ENCODE measurements around the gene PTPRM.
"Not testable (repeated sequence)": the region's sequence is repeated elsewhere in the genome, so short reads cannot be mapped to it uniquely, and the experiment has no call there.

Gene PTPRM

DNA sequence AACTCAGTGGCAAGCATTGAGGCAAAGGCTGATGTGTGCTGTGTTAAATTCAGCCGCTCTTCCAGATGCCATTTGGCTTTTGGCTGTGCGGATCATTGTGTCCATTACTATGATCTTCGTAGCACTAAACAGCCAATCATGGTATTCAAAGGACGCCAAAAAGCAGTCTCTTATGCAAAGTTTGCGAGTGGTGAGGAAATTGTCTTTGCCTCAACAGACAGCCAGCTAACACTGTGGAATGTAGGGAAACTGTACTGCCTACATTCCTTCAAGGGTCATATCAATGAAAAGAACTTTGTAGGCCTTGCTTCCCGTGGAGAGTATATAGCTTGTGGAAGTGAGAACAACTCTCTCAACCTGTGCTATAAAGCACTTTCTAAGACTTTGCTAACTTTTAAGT is 846.6 kb downstream of the PTPRM start:
- no peak for DNase-seq

DNA sequence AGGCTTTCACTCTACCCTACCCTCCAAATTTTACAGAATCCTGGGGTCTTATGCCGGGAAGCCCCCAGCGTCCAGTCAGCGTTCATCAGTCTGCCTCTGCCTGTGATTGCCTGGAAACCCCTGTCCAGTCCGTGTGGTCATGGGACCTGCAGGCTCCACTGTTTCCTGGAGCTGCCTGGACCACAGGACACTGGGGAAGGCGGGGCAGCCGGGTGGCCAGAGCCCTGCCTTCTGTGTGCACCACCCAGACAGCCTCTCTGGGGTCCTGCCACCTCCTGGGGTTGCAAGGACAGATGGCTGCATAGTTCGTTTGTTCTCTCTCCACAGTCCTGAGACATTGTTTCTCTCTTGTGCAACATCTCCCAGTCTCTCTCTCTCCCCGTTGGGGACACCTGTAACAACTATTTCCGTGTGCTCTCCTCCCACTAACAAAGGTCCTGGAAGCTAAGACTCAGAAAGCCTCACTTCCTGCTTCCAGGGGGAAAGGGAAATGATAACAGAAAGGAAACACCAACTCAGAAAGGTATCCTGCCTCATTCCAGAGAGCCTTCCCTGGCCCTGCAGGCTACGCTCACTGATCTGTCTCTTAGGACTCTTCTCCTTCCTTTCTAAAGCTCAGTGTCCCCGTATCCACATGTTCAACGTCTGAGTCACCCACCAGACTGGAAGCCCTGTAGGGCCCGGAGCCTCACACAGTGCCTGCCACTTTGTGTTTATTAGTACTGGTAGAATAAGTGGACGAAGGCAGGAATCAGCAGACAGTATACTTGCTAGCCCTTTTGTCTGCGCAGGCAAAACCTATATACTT is 849.3 kb downstream of the PTPRM start:
- DNase-seq: no peak

DNA sequence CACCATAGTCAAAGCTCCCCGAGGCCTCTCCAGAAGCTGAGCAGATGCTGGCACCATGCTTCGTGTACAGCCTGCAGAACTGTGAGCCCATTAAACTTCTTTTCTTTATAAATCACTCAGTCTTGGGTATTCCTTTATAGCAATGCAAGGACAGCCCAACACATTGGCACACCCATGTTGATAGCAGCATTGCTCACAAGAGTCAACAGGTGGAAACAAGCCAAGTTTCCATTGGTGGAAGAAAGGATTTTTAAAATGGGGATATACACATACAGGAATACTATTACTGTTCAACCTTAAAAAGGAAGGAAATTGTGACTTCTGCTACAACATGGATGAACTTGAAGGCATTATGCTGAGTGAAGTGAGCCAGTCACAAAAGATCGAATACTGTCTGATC is 855.3 kb downstream of the PTPRM start:
- no peak for DNase-seq

DNA sequence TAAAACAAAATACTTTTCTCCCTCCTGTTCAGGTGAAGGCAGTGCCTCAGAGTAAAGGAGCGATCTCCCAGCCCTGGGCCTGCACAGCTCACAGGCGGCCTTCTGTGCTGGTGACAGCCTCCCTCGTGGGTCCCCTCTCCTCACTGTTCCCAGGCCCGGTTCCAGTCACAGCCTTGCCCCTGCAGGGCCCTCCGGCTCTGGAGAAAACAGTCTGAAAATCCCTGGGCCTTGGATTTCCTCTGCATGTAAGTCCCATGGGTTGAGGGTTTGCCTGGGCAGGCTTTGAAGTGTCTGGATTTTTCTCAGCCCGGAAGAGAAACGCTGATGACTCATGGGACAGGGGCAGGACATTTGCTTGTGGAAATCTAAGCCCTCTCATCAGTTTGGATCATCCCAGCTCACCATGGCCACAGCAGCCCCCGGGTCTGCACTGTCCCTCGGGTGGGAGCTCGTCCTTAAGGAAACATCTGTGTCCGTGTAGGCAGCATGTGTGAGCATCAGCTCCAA is 856.0 kb downstream of the PTPRM start:
- no peak for DNase-seq

DNA sequence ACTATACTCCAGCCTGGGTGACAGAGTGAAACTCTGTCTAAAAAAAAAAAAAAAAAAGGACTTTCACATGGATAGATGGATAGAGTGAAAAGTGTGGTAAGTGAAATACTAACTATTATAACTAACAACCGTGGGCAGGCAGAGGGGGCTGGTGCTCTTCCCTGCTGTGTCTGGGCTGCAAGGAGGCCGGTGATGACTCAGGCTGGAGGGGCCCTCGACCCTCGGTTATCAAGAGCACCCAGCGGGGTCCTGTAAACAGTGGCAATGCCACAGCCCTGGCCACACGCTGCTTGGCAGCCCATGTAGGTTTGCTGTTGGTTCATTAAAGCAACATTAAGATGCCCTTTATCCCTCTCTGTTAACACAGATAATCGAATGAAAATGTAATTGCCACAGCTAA is 857.4 kb downstream of the PTPRM start:
- DNase-seq: no peak

DNA sequence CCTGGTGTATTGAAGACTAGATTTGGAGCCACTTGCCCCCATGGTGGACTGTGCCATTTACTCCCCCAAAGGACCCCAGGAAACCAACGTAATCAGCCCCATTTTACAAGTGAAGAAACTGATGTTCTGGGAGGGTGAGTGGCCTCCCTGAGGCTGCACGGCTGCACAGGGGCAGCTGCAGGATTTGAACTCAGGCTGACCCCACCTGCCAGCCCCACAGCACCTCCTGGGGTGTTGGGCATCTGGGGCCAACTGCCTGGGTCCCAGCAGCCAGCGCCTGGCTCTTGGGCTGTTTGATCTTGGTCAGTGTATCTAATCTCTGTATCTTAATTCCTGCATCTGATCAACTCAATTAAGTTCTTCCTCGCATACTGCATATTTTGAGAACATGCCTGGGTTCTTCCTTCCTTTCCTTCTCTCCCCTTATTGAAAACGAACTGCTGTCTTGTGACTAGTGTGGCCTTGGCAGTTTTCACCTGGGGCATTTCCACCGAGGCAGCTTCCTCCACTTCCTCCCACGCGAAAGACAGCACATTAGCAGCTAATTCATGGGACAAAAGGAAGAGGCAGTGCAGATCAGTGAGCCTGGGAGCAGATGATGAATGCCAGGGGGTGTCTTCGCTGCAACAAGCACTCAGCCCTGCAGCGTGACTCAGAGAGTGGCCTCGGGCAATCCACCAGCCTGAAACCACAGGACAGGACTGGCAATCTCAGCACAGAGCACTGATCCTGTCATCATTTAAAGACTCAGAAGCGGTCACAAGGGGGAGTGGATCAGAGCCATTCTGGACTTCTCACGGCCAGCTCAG is 858.0 kb downstream of the PTPRM start:
- DNase-seq: no peak

DNA sequence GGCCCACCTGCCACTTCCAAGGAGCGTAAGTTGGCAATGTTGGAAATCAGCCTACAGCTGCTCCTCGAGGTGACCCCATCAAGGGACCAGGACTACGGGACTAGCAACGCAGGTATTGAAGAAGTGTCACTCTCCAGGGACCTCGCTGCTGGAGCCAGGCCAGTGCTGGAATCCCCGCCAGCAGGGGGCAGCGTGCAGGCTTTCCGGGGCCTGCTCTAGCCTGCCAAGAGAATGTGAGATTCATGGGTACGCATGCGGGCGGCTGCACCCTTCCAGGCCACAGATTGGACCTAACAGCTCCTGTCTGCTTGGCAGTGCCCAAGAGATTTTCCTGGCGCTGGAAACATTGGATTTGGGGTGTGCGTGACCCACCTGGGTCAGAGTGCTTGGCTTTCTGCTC is 859.3 kb downstream of the PTPRM start:
- no peak for DNase-seq

DNA sequence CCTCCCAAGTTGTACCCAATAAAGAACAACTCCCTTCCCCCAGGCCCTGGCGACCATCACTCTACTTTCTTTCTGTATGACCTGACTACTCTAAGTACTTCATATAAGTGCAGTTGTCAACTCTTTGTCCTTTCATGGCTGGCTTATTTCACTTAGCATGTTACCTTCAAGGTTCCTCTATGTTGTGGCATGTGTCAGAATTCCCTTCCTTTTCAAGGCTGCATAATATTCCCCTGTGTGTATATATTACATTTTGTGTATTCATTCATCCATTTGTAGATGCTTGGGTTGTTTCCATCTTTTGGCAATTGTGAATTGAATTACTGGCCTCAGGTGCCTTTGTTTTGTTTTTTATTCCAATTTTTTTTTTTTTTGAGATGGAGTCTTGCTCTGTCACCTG is 860.2 kb downstream of the PTPRM start:
- DNase-seq: no peak

DNA sequence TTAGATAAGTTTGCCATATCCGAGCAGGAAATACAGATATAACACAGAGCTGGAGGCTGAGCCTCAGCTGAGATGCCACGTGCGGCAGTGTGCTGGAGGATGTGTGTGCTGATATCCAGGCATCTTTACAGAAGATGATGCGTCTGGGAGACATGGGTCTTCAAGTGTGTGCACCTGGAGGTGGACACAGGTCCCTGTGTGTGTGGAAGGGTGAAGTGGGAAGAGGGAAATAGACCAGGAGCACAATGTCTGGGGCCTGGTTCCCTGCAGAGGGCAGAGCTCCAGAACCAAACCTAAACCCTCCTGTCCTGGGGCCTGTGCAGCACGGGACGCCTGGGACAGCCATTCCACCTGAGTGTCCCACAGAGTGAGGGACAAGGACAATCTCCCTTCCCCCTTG is 861.8 kb downstream of the PTPRM start:
- DNase-seq: no peak

DNA sequence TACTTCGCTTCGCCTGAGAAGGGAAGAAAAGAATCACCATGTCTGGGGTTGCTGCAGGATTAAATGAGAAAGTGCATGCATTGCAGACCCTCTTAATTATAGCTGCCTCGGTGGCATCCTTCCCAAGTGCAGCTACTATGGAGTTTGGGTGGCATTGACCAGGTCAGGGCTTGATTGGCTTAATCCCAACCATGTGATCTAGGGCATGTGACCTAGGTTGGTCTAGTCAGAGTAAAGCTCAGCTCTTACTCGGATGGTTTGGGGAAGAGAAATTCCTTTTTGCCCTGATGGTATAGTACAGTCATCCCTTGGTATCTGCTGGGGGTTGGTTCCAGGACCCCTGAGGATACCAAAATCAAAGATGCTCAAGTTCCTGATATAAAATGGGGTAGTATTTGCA is 863.9 kb downstream of the PTPRM start:
- no peak for DNase-seq

DNA sequence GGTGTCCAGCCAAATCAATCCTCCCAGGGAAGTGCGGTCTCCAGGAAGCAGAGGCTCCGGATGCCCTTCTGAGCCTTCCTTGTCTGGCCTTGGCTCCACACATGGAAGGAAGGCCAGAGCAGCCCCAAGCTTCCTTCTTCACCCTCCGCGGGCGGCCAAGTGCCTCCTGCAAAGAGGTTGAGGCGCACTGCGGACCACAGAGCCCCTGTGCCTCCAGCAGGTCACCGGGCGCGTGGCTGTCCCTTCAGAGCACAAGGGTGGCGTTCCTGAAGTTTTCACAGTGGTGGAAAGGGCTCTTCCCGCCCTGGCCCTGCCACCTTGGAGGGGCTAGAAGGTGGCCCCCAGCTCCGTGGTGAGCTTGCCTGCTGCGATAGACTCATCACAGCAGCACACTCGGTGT is 866.2 kb downstream of the PTPRM start:
- DNase-seq: no peak

DNA sequence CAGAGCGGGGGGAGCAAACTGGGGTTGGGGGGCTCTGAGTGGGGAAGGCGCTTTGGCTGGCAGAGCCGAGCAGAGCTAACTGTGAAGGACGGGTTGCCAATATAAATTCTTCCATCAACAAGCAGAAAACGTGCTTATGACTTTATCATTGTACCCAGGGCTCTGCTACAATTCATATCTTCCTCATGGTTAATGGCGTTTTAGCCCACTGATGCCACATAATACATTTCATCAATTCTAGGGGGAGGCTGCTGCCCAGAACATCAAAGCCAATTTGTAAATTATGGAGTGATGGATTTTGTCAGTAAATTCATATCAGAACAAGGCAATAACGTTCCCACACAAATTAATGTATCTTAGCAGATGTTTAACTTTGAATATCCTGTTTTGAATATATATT is 866.7 kb downstream of the PTPRM start:
- DNase-seq: no peak

DNA sequence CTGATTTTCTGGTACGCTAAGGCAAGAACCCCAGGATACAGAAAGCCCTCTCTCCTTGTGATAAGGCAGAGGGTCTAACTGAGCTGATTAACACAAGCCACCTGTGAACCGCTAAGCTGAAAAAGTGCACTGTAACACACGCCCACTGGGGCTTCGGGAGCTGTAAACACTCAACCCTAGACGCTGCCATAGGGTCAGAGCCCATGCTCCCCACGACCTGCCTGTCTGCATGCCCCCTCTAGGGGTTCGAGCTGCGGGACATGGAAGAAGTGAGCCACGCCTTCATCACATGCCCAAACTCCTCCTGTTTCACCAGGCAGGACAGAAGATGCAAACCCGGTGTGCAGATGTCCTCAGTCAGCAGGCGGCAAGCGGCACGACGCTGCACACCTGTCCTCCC is 868.3 kb downstream of the PTPRM start:
- DNase-seq: no peak

DNA sequence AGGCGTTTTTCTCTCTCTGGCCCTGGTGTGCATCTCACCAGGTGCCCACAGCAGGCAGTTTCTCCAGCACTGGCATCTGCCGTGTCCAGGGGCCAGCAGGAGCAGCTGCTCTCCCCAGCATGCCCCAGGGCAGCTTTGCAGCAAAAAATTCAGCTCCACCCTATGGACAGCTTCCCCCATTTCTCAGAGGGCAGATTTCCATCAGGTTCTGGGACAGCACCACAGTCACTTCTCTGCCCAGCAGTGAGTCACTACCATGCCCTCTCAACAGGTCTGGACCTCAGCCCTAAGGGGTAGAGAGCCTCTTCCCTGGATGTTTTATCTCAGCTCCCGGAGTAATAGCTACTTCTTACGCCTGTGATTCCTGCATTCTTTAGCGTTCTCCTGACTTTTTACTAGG is 871.9 kb downstream of the PTPRM start:
- DNase-seq: no peak

DNA sequence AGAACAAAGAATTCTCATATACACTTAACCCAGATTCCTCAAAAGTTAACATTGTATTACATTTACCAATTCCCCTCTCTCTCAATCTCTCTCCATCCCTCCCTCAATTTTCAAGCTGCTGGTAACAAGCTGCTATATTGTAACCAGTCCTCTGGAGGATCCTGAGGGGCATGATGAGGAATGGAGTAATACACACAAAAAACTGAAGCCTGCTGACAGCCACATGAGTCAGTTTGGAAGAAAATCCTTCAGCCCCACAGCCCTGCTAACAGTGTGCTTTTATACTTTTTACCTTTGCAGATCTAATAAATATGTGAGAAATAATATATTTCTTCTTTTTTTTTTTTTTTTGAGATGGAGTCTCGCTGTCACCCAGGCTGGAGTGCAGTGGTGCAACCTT is 876.4 kb downstream of the PTPRM start:
- no peak for DNase-seq

DNA sequence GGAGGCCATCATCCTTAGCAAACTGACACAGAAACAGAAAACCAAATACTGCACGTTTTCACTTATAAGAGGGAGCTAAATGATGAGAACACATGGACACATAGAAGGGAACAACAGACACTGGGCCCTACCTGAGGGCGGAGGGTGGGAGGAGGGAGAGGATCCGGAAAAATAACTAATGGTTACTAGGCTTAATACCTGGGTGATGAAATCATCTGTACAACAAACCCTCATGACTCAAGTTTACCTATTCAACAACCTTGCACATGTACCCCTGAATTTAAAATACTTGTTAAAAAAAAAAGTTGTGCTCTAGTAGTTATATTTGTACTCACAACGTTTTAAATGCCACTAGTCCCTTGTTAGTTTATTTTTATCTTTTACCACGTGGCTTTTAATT is 879.8 kb downstream of the PTPRM start:
- not testable (repeated sequence) for DNase-seq

DNA sequence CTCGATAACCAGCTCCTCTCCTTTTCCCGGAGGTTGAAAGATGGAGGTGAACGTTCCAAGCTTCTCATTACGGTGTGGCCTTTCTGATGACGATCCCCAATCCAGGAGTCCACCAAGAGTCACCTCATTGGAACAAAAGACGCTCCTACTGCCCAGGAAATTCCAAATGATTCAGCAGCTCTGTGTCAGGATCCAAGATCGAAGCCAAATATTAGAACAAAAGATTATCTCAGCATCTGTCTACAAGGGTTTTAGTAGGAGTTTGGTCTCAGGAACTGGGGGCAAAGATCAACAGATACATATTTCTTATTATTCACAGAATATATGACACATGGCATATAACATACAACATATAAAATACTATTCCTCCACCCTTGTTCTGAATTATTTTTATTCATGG is 881.0 kb downstream of the PTPRM start:
- DNase-seq: no peak

DNA sequence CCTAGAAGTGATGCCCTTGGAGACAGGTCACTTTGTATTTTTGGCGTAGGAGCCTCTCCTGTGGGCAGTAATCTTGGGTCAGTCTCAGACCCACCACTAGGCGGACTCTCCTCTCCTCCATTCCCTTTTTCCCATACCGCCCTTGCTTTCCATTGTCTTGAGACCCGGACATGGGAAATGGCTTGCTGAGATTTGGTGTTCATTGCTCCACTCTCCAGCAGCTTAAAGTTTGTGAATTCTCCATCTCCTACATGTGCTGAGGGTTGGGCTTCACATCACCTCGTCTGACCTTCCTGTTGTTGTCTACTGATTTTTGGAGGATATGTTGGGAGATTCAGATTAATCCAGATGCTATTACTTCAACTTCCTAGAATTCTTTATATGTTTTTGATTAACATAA is 882.9 kb downstream of the PTPRM start:
- DNase-seq: no peak

DNA sequence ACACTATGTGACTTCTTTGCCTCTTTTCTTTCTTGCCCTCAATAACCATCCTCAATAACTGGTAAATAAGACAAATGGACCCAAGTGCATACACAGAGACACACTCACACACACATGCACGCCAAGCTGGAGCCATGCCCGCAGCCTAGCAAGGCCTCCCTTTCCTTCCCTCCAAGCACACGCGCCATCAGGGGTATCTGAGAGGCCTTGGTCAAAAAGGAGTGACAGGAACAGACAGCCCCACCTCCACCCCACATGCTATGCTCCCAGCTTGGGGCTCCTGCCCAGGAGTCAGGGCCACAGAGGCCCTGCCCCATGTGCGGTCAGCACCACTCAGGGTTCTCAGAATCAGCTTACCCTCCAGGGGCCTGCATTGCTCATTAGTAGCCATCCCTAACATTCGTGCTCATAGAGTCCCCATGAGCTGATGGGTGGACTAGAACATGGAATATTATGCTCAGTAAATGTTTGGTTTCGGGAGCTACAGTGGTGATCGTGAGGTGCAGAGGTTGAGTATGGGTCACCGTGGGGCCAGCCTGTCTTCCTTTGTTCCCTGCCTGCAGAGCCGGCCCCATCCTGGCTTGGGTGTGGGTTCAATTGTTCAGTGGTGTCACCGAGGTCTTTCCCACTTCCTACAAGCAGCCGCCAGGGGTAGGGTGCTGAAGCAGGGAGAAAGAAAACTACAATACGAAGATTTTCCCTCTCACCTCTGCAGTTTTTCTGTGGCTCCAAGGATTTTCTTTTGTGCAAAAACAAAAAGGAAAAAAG is 884.0 kb downstream of the PTPRM start:
- no peak for DNase-seq

DNA sequence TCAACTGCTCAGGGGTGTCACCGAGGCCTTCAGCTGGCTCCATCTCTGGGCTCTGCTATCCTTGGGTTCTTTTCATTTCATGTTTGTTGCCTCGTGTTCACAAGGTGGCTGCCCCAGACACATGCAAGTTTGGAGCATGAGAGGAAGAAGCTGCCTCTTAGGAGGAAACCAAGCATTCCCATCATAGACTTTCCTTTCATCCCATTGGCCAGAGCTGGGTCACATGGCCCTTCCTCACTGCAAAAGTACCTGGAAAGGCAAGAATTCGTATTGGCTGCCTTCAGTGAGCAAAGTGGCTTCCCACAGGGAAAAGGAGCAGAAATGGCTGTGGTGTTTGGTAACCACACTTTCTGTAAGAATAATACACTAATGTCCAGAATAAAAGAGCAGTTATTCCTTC is 886.4 kb downstream of the PTPRM start:
- DNase-seq: no peak

DNA sequence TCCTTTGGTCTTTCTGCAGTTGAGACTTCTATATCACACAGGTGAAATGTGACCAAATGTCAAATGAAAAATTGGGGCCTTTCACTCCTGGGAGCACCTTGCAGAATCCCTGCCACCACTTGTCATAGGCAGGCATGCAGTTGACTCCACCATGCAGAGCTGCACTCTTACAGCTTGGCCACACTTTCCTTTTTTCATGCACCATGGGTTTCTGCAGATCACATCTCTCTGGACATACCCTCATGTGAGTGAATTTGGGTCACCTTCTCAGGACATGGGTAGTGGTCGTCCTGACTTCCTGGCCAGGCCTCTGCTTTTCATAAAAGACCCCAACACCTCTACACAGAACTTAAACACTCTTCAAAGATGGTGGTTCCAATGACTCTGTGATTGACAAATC is 887.0 kb downstream of the PTPRM start:
- no peak for DNase-seq

DNA sequence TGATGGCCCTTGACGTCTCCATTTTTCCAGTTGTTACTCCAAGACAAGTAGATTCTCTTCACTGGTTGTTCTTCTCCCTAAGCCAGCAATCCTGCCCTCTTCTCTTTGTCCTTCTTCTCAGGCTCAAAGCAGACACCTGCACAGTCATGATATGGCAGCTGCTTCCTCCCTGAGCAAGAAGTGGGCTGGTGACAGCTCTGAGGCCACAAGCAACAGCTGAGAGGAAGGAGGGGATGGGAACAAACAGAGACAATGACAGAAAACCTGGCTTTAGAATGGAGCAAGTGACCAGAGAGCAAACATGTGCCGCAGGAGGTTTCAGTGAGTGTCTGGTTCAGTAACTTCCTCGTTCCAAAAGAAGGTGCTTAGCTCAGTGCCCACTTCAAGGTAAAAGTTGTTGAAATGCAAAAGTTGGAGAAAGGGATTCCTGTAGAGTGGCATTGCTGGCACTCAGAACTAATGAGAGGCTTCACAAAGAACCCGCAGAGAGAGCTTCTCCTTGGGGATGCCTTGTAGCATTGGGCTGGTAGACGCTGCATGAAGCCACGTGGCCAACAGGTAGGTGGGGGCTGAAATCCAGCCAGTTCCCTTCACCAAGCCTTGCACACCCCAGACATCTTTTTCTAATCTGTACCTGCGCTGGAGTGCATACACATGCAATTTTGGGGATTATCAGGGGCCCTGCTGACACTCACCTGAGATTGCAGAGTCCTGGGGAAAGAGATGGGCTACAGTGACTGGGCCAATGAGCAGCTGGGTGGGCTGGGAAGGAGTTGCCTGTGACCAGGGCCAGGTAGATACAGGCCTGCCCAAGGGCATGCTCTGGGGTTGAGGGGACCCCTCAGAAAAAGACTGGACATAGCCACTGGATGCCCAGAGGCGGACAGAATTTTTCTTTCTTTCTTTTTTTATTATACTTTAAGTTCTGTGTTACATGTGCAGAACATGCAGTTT is 888.8 kb downstream of the PTPRM start:
- DNase-seq: no peak

Data from NCI-H1417 treated with DMSO at 0.1 percent for 48 hours (cell line).